Stimulated activated naive CD4-positive, alpha-beta T cell (primary cell): ENCODE data around the gene VSIR.

Source experiments
- DNase-seq, 6 experiments: peaks; one replicate each; lab custom pipeline; 2025; lab: John Stamatoyannopoulos, UW

VSIR gene

GRCh38 chr10:71747039-71747531 lies 26.2 kb downstream of the VSIR start:
- no peak for DNase-seq

- DNase-seq = peak in 1 of 6 experiments; percentile 23
These were observed 26.8 kb downstream of the VSIR start for GRCh38 chr10:71746344-71747037.

DNA sequence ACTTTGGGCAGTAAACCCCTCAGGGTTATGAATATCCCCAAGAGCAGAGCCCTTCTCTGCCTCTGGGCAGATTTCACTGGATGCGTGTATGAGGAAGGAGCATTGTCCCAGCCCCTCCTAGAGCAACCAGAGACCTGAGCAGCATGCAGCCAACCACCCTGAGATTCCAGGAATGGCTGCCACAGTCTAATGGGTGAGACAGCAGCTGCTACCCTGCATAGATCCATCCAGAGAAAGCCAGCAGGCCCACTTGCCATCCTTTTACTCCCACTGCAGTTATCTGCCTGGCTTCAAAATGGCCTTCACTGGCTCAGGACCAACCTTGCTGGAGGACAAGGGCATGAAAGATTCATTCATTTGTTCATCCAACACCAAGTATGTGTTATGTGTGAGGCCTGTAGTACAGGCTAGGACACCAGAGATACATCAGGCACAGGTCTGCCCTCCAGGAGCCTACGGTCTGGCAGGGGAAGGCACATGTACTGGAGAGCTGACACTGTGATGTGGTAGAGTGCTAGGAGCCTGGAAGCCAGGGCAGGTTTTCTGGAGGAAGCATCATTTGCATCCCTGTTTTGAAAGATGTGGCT lies 27.6 kb downstream of the VSIR start:
- no peak for DNase-seq

DNA sequence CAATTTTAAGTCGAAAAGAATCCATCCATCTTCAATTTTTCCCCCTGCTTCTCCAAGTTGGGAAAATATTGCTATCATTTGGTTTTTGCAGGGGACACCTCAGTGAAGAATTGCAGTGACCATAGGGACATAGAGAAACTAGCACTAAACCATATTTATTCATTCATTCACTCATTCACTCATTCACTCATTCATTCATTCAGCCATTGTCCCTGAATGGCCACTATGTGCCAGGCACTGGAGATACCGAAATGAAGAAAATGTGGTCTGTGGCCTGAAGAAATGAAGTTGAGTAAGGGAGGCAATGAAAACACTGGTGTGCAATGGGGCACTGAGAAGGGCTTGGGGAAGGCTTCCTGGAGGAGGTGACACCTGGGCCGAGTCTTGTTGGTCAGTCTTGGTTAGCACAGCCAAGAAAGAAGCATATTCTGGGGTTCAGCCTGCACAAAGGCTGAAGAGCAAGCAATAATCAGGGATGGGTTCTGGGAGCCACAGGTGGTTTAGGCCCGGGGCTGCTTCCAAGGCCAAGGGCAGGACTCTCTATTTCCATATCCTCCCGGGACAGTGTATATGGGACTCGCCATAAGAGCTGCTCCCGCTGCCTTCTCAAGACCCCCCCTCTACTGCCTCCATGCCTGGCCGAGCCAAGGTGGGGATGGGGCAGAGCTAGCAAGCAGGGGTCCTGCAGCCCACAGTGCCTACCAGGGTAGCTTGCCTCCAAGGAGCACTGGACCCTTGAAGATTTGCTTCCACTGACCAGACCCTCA lies 28.2 kb downstream of the VSIR start:
- DNase-seq = no peak

DNA sequence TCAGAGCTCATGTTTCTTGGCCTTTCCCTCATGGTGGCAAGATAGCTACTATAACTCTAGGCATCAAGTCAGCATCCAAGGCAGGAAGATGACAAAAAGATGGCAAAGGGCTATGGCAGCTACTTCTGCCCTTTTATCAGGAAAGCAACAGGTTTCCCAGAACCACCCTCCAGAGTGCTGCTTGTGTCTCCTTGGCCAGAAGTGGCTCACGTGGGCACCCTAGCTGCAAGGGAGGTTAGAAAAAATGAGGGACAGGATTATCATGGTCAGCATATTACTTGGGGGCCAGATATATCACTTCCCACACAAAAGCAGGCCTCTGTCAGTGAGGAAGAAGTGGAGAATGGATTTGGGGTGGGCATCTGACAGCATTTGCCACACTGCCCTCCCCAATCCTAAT lies 29.5 kb downstream of the VSIR start:
- DNase-seq = no peak

DNA sequence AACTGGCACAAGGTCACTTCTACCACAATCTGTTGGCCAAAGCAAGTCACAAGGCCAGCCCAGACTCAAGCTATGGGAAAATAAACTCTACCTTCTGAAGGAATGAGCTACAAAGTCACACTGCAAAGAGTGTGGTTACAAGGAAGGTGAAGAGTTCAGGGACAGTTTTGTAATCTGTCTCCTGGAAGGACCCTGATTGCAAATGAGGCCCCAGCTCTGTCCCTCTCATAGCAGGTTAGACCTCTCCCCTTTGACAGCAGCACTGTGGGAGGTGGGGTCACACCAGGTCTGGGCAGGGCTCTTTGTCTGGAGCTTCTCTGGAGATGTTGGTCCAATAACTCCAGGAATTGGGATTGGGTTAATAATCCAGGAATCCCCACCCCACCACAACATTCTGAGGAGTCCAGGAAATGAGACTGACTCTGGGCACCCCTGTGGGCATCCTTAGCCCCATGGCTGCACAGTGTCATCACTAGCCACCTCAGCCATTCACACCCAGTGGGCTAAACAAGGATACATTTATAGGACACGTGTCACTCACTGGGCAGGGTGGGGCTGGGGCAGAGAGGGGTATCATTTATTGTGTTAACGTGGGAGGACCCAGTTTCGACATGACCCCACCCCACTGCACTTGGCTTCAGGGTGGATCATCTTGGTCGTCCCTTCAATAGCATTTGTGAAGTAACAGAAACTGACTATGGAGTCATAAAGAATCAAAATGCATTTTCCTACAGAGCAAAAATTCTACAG lies 30.1 kb downstream of the VSIR start:
- no peak for DNase-seq

- DNase-seq = peak in 1 of 6 experiments; percentile 38
These were observed 30.8 kb downstream of the VSIR start for GRCh38 chr10:71742301-71743088.

- DNase-seq = no peak
These were observed 31.6 kb downstream of the VSIR start for GRCh38 chr10:71741671-71742070.

GRCh38 chr10:71741029-71741428 lies 32.3 kb downstream of the VSIR start:
- DNase-seq = peak in 1 of 6 experiments; percentile 25

DNA sequence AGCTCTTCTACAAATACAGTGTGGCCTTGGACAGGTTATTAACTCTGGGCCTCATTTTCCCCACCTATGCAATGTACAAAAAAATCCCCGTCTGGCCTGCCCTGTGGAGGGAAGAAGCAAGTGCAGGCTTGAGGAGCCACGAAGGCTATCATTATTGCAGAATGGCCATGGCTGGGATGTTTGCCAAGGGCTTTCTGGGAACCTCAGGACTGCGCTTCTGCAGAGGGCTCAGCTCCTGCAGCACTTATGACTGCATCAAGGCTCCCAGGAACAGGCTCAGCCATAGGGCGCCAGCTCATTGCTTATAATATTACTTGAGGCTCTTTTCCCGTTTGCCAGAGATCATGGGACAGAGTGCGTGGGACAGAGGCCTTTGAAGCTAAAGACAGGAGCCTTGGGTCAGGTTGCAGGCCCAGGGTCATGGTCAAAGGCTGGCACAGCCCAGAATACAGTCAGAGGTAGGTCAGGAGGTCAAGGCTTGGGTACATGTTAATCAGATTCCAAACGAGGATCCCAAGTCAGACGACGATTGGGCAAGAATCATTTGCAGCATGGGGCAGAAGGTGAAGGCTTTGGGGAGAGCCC lies 33.2 kb downstream of the VSIR start:
- no peak for DNase-seq

DNA sequence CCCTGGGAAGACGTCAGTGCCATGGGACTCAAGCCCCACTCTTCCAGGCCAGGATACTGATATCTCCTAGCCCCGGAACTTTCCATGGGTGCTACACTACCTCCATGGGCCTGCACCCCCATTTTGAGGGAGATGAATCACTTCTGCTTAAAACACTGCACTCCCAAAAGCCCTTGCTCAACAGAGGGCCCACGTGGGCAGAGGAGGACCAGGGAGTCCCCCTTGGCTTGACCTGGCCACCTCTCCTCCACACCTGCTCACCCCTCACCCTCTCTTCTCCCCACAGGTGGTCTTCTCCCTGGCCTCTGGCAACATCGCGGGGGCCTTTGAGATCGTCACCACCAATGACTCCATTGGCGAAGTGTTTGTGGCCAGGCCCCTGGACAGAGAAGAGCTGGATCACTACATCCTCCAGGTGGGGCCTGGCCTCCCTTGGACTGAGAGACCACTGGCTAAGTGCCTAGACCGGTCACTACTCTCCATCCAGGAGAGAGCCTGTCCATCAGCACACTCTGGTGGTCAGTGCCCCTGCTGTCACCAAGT lies 33.9 kb downstream of the VSIR start:
- DNase-seq = no peak

- no peak for DNase-seq
These were observed 35.5 kb downstream of the VSIR start for GRCh38 chr10:71737834-71738197.

- no peak for DNase-seq
These were observed 36.1 kb downstream of the VSIR start for GRCh38 chr10:71737001-71737833.

DNA sequence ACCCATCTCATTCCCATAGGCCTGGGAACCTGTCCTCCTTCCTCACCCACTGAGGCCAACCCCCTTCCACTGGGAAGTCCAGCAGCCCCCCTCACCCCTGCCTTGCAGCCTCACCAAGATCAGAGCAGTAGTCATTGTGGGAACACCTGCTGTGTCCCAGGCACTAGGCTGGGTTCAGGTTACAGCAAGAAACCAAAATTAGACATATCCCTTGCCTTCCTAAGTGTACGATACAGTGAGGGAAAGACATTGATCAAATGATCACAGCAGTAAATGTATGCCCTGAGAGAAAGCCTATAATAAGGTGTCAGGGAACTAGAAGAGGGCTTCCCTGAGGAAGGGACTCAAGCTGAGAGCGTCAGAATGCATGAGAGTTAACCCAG lies 36.8 kb downstream of the VSIR start:
- peak in 1 of 6 experiments; percentile 50 for DNase-seq

DNA sequence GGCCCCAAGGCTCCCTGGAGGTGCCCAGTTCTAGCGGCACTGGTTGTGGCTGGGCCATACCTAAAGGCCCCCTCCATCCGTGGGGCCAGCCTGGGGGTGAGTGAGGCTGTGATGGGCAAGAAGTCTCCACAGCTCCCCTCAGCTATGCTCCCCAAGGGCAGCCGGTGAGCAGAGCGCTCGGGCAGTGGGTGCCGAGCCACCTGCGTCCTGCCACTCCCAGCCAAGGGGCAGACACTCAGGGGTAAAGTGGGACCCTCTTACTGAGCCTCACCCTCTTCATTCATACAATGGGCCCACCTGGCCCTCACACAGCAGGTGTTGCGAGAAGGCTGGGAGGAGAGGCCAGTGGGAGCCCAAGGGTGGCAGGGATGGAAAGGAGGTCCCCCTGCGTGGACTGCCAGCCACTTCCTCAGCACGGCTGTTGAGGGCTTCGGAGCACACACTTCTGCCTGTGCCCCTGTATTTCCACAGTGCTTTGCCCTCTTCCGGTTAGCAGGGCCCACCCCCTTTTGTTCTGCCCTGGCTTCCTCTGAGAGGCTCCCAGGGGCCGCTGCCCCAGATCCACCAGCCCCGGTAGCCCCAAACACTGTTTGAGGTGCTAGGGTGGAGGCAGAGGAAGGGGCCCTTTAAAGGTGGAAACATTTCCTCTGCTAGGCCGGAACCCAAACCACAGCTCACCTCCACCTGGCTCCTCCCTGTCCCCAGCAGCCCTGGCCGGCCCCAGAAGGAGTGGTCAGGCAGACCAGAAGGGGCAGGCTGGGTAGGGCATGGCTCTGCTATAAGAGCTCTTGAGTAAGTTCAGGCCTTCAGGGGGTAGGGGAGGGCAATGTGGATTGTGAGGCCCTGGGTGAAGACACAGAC lies 37.4 kb downstream of the VSIR start:
- DNase-seq = peak in 5 of 6 experiments; percentile 23 to 74 (median 64)

- DNase-seq = no peak
These were observed 38.5 kb downstream of the VSIR start for GRCh38 chr10:71734797-71735196.

DNA sequence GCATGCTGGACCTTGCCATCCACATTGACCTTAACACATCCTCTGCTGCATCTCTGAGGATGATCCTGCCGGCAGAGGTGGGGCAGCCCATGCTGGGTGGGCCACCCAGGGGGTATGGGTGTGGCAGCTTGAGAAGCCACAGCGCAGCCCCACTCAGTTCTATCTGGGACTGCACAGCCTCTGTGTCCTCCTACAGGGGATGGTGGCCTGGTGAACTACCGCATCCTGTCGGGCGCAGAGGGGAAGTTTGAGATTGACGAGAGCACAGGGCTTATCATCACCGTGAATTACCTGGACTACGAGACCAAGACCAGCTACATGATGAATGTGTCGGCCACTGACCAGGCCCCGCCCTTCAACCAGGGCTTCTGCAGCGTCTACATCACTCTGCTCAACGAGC lies 41.5 kb downstream of the VSIR start:
- DNase-seq = no peak

GRCh38 chr10:71729161-71729636 lies 44.1 kb downstream of the VSIR start:
- no peak for DNase-seq
